HEK293 (cell line): Measurements from ENCODE around the gene ADGRB3.

Experiments
- CTCF ChIA-PET: fragments of 350-600 bp; formaldehyde crosslinking; extraction: SDS; loops from one replicate; lab custom pipeline; 2021; ENCODE audit warnings: antibody characterized with exemption; lab: Yijun Ruan, JAX
- POLR2A ChIA-PET: fragments of 300-600 bp; formaldehyde crosslinking; extraction: SDS; loops from one replicate; lab custom pipeline; 2020; ENCODE audit warnings: antibody characterized with exemption, inconsistent platforms; lab: Yijun Ruan, JAX
- H3K27ac ChIP-seq: fragments of 200-500 bp; sonication (Bioruptor generic); 2 replicates; pipeline ENCODE4 v1.5.1; 2014; ENCODE audit warnings: low read depth, low read length, control low read depth, inconsistent platforms; ENCODE audit errors: extremely low read depth
- H3K36me3 ChIP-seq, 2 experiments: fragments of 200-500 bp in 1 of 2; sonication (Bioruptor generic) in 1 of 2; 1 replicate in 1 of 2; 2 replicates in 1 of 2; pipeline ENCODE4 v1.5.1; 2014 to 2017; ENCODE audit warnings: inconsistent platforms in 2 of 2, low read length in 2 of 2; ENCODE audit not compliant: control insufficient read depth in 2 of 2, insufficient read depth in 1 of 2
- H3K4me1 ChIP-seq: fragments of 200-500 bp; sonication (Bioruptor generic); 2 replicates; pipeline ENCODE4 v1.5.1; 2014; ENCODE audit warnings: mild to moderate bottlenecking, low read length, inconsistent platforms; ENCODE audit not compliant: control insufficient read depth, insufficient read depth
- H3K4me3 ChIP-seq: 2 replicates; pipeline ENCODE4 v1.5.1; 2011; ENCODE audit warnings: low read depth, mild to moderate bottlenecking, control low read depth, low read length, moderate library complexity
- H3K9me3 ChIP-seq: fragments of 200-500 bp; sonication (Bioruptor generic); 2 replicates; pipeline ENCODE4 v1.5.1; 2014; ENCODE audit warnings: low read depth, low read length, inconsistent platforms; ENCODE audit not compliant: control insufficient read depth, insufficient read depth
- ELK4 ChIP-seq: IDR thresholded peaks from 2 replicates; pipeline ENCODE4 v1.6.1; 2011; ENCODE audit warnings: mild to moderate bottlenecking, low read depth, low read length, borderline replicate concordance
- GLI2 ChIP-seq: fragments of 450-650 bp; formaldehyde crosslinking; IDR thresholded peaks from 2 replicates; pipeline ENCODE4; 2017; ENCODE audit warnings: missing biosample characterization, missing genetic modification characterization, low read depth, borderline replicate concordance
- KLF16 ChIP-seq: fragments of 450-650 bp; formaldehyde crosslinking; IDR thresholded peaks from 2 replicates; pipeline ENCODE4 v1.5.1; 2017; ENCODE audit warnings: missing biosample characterization, missing genetic modification characterization
- PATZ1 ChIP-seq: fragments of 450-650 bp; formaldehyde crosslinking; IDR thresholded peaks from 2 replicates; pipeline ENCODE4 v1.5.1; 2016; ENCODE audit warnings: missing biosample characterization, missing genetic modification characterization
- SALL2 ChIP-seq: fragments of 450-650 bp; formaldehyde crosslinking; IDR thresholded peaks from 2 replicates; pipeline ENCODE4 v1.5.0; 2017; ENCODE audit warnings: missing biosample characterization, mild to moderate bottlenecking, missing genetic modification characterization, borderline replicate concordance
- SP7 ChIP-seq: fragments of 450-650 bp; formaldehyde crosslinking; IDR thresholded peaks from 2 replicates; pipeline ENCODE4 v1.5.1; 2016; ENCODE audit warnings: missing biosample characterization, missing genetic modification characterization
- TSHZ1 ChIP-seq: fragments of 450-650 bp; formaldehyde crosslinking; IDR thresholded peaks from 2 replicates; pipeline ENCODE4 v1.5.1; 2016; ENCODE audit warnings: missing biosample characterization, missing genetic modification characterization, borderline replicate concordance
- ZBTB1 ChIP-seq: fragments of 450-650 bp; formaldehyde crosslinking; IDR thresholded peaks from 2 replicates; pipeline ENCODE4 v1.5.1; 2016; ENCODE audit warnings: missing biosample characterization, missing genetic modification characterization
- ZBTB44 ChIP-seq: fragments of 450-650 bp; IDR thresholded peaks from 2 replicates; pipeline ENCODE4 v1.5.1; 2018; ENCODE audit warnings: missing biosample characterization, mild to moderate bottlenecking, missing genetic modification characterization
- ZFP69B ChIP-seq: fragments of 450-650 bp; formaldehyde crosslinking; IDR thresholded peaks from 2 replicates; pipeline ENCODE4 v1.5.1; 2016; ENCODE audit warnings: missing biosample characterization, missing genetic modification characterization
- ZNF18 ChIP-seq: fragments of 450-650 bp; formaldehyde crosslinking; IDR thresholded peaks from 2 replicates; pipeline ENCODE4 v1.5.1; 2016; ENCODE audit warnings: missing biosample characterization, missing genetic modification characterization
- ZNF184 ChIP-seq: fragments of 450-650 bp; IDR thresholded peaks from 2 replicates; pipeline ENCODE4 v1.5.1; 2018; ENCODE audit warnings: missing biosample characterization, mild to moderate bottlenecking, missing genetic modification characterization
- ZNF23 ChIP-seq: fragments of 450-650 bp; formaldehyde crosslinking; IDR thresholded peaks from 2 replicates; pipeline ENCODE4 v1.5.1; 2016; ENCODE audit warnings: missing biosample characterization, missing genetic modification characterization, borderline replicate concordance
- ZNF324 ChIP-seq: fragments of 450-650 bp; formaldehyde crosslinking; IDR thresholded peaks from 2 replicates; pipeline ENCODE4 v1.5.1; 2016; ENCODE audit warnings: missing biosample characterization, missing genetic modification characterization
- ZNF398 ChIP-seq: fragments of 450-650 bp; formaldehyde crosslinking; IDR thresholded peaks from 2 replicates; pipeline ENCODE4 v1.5.1; 2017; ENCODE audit warnings: missing biosample characterization, missing genetic modification characterization
- ZNF426 ChIP-seq: fragments of 450-650 bp; formaldehyde crosslinking; IDR thresholded peaks from 2 replicates; pipeline ENCODE4 v1.5.1; 2017; ENCODE audit warnings: missing biosample characterization, missing genetic modification characterization, mild to moderate bottlenecking, inconsistent platforms, moderate library complexity
- ZNF449 ChIP-seq: fragments of 450-650 bp; formaldehyde crosslinking; IDR thresholded peaks from 2 replicates; pipeline ENCODE4 v1.5.1; 2017; ENCODE audit warnings: missing biosample characterization, mild to moderate bottlenecking, missing genetic modification characterization, moderate library complexity
- ZNF530 ChIP-seq: fragments of 450-650 bp; formaldehyde crosslinking; IDR thresholded peaks from 2 replicates; pipeline ENCODE4 v1.5.1; 2016; ENCODE audit warnings: low read depth, missing biosample characterization, missing genetic modification characterization
- ZNF670 ChIP-seq: fragments of 450-650 bp; formaldehyde crosslinking; IDR thresholded peaks from 2 replicates; pipeline ENCODE4 v1.5.1; 2016; ENCODE audit warnings: missing biosample characterization, missing genetic modification characterization, low read depth
- ZNF704 ChIP-seq: fragments of 450-650 bp; formaldehyde crosslinking; IDR thresholded peaks from 2 replicates; pipeline ENCODE4 v1.5.1; 2016; ENCODE audit warnings: missing biosample characterization, missing genetic modification characterization

The ADGRB3 gene

GRCh38 chr6:68746376-68746775 lies 111.3 kb downstream of the ADGRB3 start (continued):
- TF ChIP-seq ZBTB1 (tag by site-specific recombination): no peak
- no peak for TF ChIP-seq ZFP69B
- no peak for TF ChIP-seq ZBTB44
- TF ChIP-seq ZNF398 (tag by site-specific recombination): no peak
- TF ChIP-seq ZNF18 (tag by site-specific recombination): no peak
- TF ChIP-seq ZNF324 (tag by site-specific recombination): no peak
- TF ChIP-seq ZNF670: no peak

- ChIA-PET POLR2A (no interaction called here), CTCF (interaction anchor here (0.6 kb wide), 1 partner anchor 1922 kb away, joined by 3 read pairs; no protein-coding TSS in a partner anchor)
- H3K9me3 ChIP-seq: no peaks in the 10 kb centered on the region
- no peak overlapping the region for H3K27ac ChIP-seq
- no peak overlapping the region for H3K4me3 ChIP-seq
- no peaks in the 10 kb centered on the region for H3K36me3 ChIP-seq
- H3K4me1 ChIP-seq: no peaks in the 10 kb centered on the region
- TF ChIP-seq SALL2 (tag by site-specific recombination): no peak
- no peak for TF ChIP-seq ZNF449
- TF ChIP-seq PATZ1 (tag by site-specific recombination): no peak
- no peak for TF ChIP-seq ZNF704
- TF ChIP-seq ZNF426 (tag by site-specific recombination): no peak
- TF ChIP-seq GLI2 (tag by site-specific recombination): no peak
- no peak for TF ChIP-seq ELK4
- no peak for TF ChIP-seq KLF16
- TF ChIP-seq ZNF23 (tag by site-specific recombination): no peak
- no peak for TF ChIP-seq ZNF184 (tag by site-specific recombination)
- TF ChIP-seq ZNF530 (tag by site-specific recombination): no peak
- no peak for TF ChIP-seq SP7
- no peak for TF ChIP-seq TSHZ1 (tag by site-specific recombination)
Measured at GRCh38 chr6:68747110-68747790, 112.2 kb downstream of the ADGRB3 start.
